ENCODE results near the gene PCOLCE2. TPM values are rescaled to one million over a fixed set of nuclear protein-coding genes. Genes with fewer than 3 reads are reported as not detected.

Gene PCOLCE2
- total and polyA plus RNA-seq, 2 donors from 2014 or later: 1.9 to 59.0 TPM

DNA sequence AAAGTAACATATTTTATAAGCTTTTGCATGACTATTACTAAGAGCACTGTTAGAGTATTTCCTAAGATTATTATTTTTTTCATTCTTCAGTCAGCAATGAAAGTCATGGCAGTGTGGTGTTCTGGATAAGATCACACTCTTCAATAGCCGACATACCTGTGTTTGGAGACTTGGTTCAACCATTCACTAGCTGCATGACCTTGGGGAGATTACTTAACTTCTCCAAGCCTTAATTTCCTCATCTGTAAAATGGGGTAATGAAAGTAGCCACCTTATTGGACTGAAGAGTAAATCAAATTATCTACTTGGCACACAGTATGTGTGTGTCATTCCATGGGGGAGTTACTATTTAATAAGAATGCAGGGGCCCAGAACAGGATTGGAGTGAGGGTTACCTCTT is 24.5 kb upstream of the PCOLCE2 start:
- no peaks in the 10 kb centered on the region for H3K4me1 ChIP-seq (ENCODE audit: control insufficient read depth in 2 of 3, insufficient read depth in 2 of 3, low read depth in 1 of 3, low read length in 3 of 3)
- no peaks in the 10 kb centered on the region for H3K27me3 ChIP-seq (ENCODE audit: control insufficient read depth, insufficient read depth, low read length)
- TF ChIP-seq, protein P1, sequence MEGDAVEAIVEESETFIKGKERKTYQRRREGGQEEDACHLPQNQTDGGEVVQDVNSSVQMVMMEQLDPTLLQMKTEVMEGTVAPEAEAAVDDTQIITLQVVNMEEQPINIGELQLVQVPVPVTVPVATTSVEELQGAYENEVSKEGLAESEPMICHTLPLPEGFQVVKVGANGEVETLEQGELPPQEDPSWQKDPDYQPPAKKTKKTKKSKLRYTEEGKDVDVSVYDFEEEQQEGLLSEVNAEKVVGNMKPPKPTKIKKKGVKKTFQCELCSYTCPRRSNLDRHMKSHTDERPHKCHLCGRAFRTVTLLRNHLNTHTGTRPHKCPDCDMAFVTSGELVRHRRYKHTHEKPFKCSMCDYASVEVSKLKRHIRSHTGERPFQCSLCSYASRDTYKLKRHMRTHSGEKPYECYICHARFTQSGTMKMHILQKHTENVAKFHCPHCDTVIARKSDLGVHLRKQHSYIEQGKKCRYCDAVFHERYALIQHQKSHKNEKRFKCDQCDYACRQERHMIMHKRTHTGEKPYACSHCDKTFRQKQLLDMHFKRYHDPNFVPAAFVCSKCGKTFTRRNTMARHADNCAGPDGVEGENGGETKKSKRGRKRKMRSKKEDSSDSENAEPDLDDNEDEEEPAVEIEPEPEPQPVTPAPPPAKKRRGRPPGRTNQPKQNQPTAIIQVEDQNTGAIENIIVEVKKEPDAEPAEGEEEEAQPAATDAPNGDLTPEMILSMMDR (IDR thresholded peaks at IDR 0.05; ENCODE audit: borderline replicate concordance, extremely low read depth, insufficient read depth): no peak
- no peak overlapping the region for H3K4me3 ChIP-seq (ENCODE audit: low read length in 3 of 3)
- no peaks in the 10 kb centered on the region for H3K36me3 ChIP-seq (ENCODE audit: control insufficient read depth in 2 of 3, insufficient read depth in 3 of 3, low read length in 3 of 3)
- no peak overlapping the region for H3K9ac ChIP-seq (ENCODE audit: low read length in 3 of 3)
- no peaks in the 10 kb centered on the region for H3K9me3 ChIP-seq (ENCODE audit: control insufficient read depth in 2 of 3, insufficient read depth in 1 of 3, low read length in 3 of 3)
- FAIRE-seq (no peak), DNase-seq (no peak)
- H3K27ac ChIP-seq (ENCODE audit: low read depth in 2 of 2, low read length in 2 of 2): no peak overlapping the region
- intact Hi-C loops (cut with DNase I): no loop called here

DNA sequence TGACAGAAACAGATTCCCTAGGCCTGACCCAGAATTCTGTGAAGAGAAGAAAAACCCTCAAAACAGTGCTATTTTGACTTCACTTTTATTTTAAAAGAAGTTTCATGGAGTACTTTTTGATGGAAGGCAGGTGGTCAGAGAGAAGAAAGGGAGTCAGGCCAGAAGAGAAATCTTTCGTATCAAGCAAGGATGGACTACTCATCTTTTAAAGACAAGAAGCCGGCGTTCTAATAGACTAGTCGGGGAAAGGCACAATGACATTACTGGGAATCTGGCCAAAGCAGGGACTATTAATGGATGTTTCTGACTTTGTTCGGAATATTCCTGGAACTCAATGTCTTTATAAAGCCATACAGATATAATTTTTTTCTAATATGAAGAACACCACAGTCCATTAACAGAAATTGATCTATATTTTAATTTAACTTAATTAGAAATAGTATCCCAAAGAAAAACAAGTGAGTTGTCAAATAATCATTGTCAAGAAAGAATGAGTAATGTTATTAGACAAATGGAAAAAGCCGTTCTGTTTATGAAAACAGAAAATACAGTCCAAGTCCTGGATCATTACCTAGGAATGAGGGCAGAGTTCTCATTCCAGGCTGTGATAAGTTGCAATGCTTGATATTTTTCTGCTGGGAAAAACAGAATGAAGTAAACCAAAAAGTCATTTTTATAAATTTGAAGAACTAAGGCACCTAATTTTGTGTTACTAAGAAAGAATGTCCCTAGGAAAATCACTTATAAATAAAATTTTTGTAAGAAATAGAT is 23.7 kb upstream of the PCOLCE2 start:
- H3K27me3 ChIP-seq (ENCODE audit: control insufficient read depth, insufficient read depth, low read length): no peaks in the 10 kb centered on the region
- no peaks in the 10 kb centered on the region for H3K36me3 ChIP-seq (ENCODE audit: control insufficient read depth in 2 of 3, insufficient read depth in 3 of 3, low read length in 3 of 3)
- no peak overlapping the region for H3K27ac ChIP-seq (ENCODE audit: low read depth in 2 of 2, low read length in 2 of 2)
- no peak overlapping the region for H3K4me3 ChIP-seq (ENCODE audit: low read length in 3 of 3)
- FAIRE-seq: no peak
- no peaks in the 10 kb centered on the region for H3K9me3 ChIP-seq (ENCODE audit: control insufficient read depth in 2 of 3, insufficient read depth in 1 of 3, low read length in 3 of 3)
- intact Hi-C loops (cut with DNase I): no loop called here
- no peak overlapping the region for H3K9ac ChIP-seq (ENCODE audit: low read length in 3 of 3)
- no peaks in the 10 kb centered on the region for H3K4me1 ChIP-seq (ENCODE audit: control insufficient read depth in 2 of 3, insufficient read depth in 2 of 3, low read depth in 1 of 3, low read length in 3 of 3)
- TF ChIP-seq, protein P1 (IDR thresholded peaks at IDR 0.05; ENCODE audit: borderline replicate concordance, extremely low read depth, insufficient read depth): no peak
- peak in 1 of 5 donors; percentile 11 for DNase-seq

DNA sequence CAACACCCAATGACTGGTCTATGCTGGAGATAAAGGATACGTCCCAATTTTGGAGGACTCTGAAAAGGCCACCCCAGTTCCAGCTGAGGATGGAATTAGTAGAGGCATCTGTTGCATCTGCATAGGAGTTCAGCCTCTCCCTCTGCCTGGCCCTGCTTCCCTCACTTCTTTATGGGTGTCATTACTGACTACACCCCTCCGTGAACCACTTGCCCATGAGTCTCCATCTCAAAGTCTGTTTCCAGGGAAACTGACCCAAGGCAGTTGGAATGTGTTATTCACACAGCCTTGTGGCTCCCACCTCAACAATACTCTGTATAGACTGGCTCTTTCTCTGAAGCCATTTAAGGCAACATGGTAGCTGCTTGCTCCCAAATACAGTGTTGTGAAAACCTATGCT is 21.4 kb upstream of the PCOLCE2 start:
- H3K9ac ChIP-seq (ENCODE audit: low read length in 3 of 3): no peak overlapping the region
- TF ChIP-seq, protein P1 (IDR thresholded peaks at IDR 0.05; ENCODE audit: borderline replicate concordance, extremely low read depth, insufficient read depth): no peak
- no peak overlapping the region for H3K27ac ChIP-seq (ENCODE audit: low read depth in 2 of 2, low read length in 2 of 2)
- intact Hi-C loops (cut with DNase I): no loop called here
- no peaks in the 10 kb centered on the region for H3K27me3 ChIP-seq (ENCODE audit: control insufficient read depth, insufficient read depth, low read length)
- no peak overlapping the region for H3K4me3 ChIP-seq (ENCODE audit: low read length in 3 of 3)
- H3K4me1 ChIP-seq (ENCODE audit: control insufficient read depth in 2 of 3, insufficient read depth in 2 of 3, low read depth in 1 of 3, low read length in 3 of 3): no peaks in the 10 kb centered on the region
- no peaks in the 10 kb centered on the region for H3K36me3 ChIP-seq (ENCODE audit: control insufficient read depth in 2 of 3, insufficient read depth in 3 of 3, low read length in 3 of 3)
- FAIRE-seq (no peak), DNase-seq (no peak)
- no peaks in the 10 kb centered on the region for H3K9me3 ChIP-seq (ENCODE audit: control insufficient read depth in 2 of 3, insufficient read depth in 1 of 3, low read length in 3 of 3)

All from kidney (tissue), 14 donors.